OCI-LY7 (cell line): ENCODE results near the gene PCGF3.

ENCODE experiments used
- EZH2phosphoT487 ChIP-seq: fragments of 200-600 bp; sonication (generic); IDR thresholded peaks from 2 replicates; pipeline ENCODE4 v1.6.1; 2018; ENCODE audit warnings: low read depth, borderline replicate concordance, mild to moderate bottlenecking, mixed run types, antibody characterized with exemption, low read length, moderate library complexity, mixed read lengths
- TF ChIP-seq, protein P1 (sequence below): fragments of 200-600 bp; sonication (generic); conservative IDR thresholded peaks from 2 replicates; pipeline ENCODE4 v1.5.1; 2014; ENCODE audit warnings: mild to moderate bottlenecking, antibody characterized with exemption, low read length, moderate library complexity, mixed read lengths

DNA sequence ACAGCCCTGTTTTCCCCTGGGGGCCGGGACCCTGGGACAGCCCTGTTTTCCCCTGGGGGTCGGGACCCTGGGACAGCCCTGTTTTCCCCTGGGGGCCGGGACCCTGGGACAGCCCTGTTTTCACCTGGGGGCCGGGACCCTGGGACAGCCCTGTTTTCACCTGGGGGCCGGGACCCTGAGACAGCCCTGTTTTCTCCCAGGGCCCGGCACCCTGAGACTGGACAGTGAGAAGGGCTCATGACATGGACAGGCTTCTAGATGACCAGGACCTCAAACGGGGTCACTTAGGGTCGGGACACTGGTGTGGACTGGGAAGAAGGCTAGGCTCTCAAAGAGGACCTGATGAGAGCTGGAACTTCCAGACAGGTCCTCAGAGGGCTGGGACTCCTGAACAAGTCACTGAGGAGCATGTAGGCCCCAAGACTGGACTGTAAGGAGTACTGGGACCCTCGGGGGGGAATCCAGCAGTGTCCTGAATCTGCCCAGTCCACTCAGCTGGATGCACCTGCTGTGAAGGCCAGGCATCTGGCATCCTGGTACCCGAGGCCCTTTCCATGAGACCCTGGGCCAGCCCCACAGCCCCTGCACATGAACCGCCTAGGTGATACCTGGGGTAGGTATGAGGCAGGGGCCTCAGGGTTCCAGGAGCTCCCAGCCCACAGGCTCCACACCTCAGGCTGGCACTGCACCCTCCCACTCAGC, 2.4 kb downstream of the PCGF3 start:
- TF ChIP-seq, protein P1, sequence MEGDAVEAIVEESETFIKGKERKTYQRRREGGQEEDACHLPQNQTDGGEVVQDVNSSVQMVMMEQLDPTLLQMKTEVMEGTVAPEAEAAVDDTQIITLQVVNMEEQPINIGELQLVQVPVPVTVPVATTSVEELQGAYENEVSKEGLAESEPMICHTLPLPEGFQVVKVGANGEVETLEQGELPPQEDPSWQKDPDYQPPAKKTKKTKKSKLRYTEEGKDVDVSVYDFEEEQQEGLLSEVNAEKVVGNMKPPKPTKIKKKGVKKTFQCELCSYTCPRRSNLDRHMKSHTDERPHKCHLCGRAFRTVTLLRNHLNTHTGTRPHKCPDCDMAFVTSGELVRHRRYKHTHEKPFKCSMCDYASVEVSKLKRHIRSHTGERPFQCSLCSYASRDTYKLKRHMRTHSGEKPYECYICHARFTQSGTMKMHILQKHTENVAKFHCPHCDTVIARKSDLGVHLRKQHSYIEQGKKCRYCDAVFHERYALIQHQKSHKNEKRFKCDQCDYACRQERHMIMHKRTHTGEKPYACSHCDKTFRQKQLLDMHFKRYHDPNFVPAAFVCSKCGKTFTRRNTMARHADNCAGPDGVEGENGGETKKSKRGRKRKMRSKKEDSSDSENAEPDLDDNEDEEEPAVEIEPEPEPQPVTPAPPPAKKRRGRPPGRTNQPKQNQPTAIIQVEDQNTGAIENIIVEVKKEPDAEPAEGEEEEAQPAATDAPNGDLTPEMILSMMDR: no peak
- no peak for TF ChIP-seq EZH2phosphoT487
